PC-9 (cell line): ENCODE results near the gene KAT6B. TPM values are rescaled to one million over a fixed set of nuclear protein-coding genes. Genes with fewer than 3 reads are reported as not detected.

Experiments
- BruUV-seq: library from RNA; stranded (reverse); fragments of 400-500 nt; replicated peaks from 2 replicates; lab custom pipeline; 2021; lab: Mats Ljungman, UMichigan
- CTCF ChIA-PET: fragments of 300-600 bp; sonication (Branson Sonifier 250); formaldehyde crosslinking; loops from one replicate; lab custom pipeline; 2022; ENCODE audit warnings: antibody characterized with exemption; lab: Charles Lee
- POLR2A ChIA-PET: fragments of 300-600 bp; sonication (Branson Sonifier 250); formaldehyde crosslinking; loops from one replicate; lab custom pipeline; 2022; ENCODE audit warnings: antibody characterized with exemption; ENCODE audit not compliant: unreplicated experiment; lab: Charles Lee
- DNase-seq, 2 experiments: peaks; one replicate each; pipeline versions ENCODE4 v3.0.0 to v3.0.0-alpha.2; 2015 to 2022; ENCODE audit warnings: mixed read lengths in 1 of 2
- H2AFZ ChIP-seq: fragments of 200-600 bp; sonication (generic); 2 replicates; pipeline ENCODE4 v1.8.1; 2017; ENCODE audit warnings: antibody characterized with exemption
- H3F3A ChIP-seq: fragments of 200-600 bp; sonication (generic); 2 replicates; pipeline ENCODE4 v1.8.1; 2017; ENCODE audit warnings: antibody characterized with exemption, mild to moderate bottlenecking, low read depth; ENCODE audit not compliant: insufficient read depth
- H3K27ac ChIP-seq: fragments of 200-600 bp; sonication (generic); 2 replicates; pipeline ENCODE4 v1.6.1; 2016; ENCODE audit warnings: mixed run types
- H3K27me3 ChIP-seq: fragments of 200-600 bp; sonication (generic); 2 replicates; pipeline ENCODE4 v1.6.1; 2016; ENCODE audit warnings: low read depth, mixed run types; ENCODE audit not compliant: insufficient read depth
- H3K36me3 ChIP-seq: fragments of 200-600 bp; sonication (generic); 2 replicates; pipeline ENCODE4 v1.6.1; 2016; ENCODE audit warnings: low read depth, mixed run types
- H3K4me1 ChIP-seq: fragments of 200-600 bp; sonication (generic); replicated peaks from 2 replicates; pipeline ENCODE4 v1.6.1; 2016; ENCODE audit warnings: mixed run types; ENCODE audit not compliant: insufficient read depth
- H3K4me2 ChIP-seq: fragments of 200-600 bp; sonication (generic); 2 replicates; pipeline ENCODE4 v1.6.1; 2017; ENCODE audit warnings: mixed run types
- H3K4me3 ChIP-seq: fragments of 200-600 bp; sonication (generic); 2 replicates; pipeline ENCODE4 v1.6.1; 2016; ENCODE audit warnings: mixed run types
- H3K79me2 ChIP-seq: fragments of 200-600 bp; sonication (generic); 2 replicates; pipeline ENCODE4 v1.6.1; 2017; ENCODE audit warnings: low read depth, mixed run types
- H3K9me2 ChIP-seq: fragments of 200-600 bp; sonication (generic); 2 replicates; pipeline ENCODE4 v1.8.1; 2017; ENCODE audit warnings: mild to moderate bottlenecking; ENCODE audit not compliant: insufficient read depth
- H3K9me3 ChIP-seq: fragments of 200-600 bp; sonication (generic); 2 replicates; pipeline ENCODE4 v1.8.1; 2016; ENCODE audit warnings: low read depth; ENCODE audit not compliant: insufficient read depth
- H4K20me1 ChIP-seq: fragments of 200-600 bp; sonication (generic); 2 replicates; pipeline ENCODE4 v1.8.1; 2017; ENCODE audit not compliant: insufficient read depth
- CTCF ChIP-seq: fragments of 200-600 bp; sonication (generic); conservative IDR thresholded peaks from 2 replicates; pipeline ENCODE4 v1.6.1; 2017; ENCODE audit warnings: mixed run types, antibody characterized with exemption, mild to moderate bottlenecking, moderate library complexity
- EZH2 ChIP-seq: fragments of 200-600 bp; sonication (generic); IDR thresholded peaks from 2 replicates; pipeline ENCODE4 v1.8.0; 2017; ENCODE audit warnings: antibody characterized with exemption, low read depth
- intact Hi-C: fragments of 100-400 bp; cut with micrococcal nuclease; formaldehyde crosslinking; loops from one replicate; pipeline ENCODE4 v1.10.0; 2022; ENCODE audit not compliant: unreplicated experiment
- total RNA-seq: library from RNA; stranded (reverse); gene quantifications from 2 replicates; pipeline ENCODE4 v1.2.3, GENCODE V29; 2021

Gene KAT6B
- total RNA-seq, 1 experiment from 2014 or later = 30.9 TPM

GRCh38 chr10:75028049-75028448 lies 201.6 kb downstream of the KAT6B start:
- Histone ChIP-seq H3K4me1 (no peaks in the 10 kb centered on the region), H3K27ac (no peak overlapping the region), H3F3A (0 out of 2 replicates have a peak, but pooled peaks cover 5% of the 10 kb centered on the region), H3K36me3 (peaks cover 4% of the 10 kb centered on the region; the same call in 1 of the 2 replicates), H3K4me2 (no peak overlapping the region), H2AFZ (no peak overlapping the region), H3K4me3 (no peak overlapping the region), H3K9me3 (no peaks in the 10 kb centered on the region), H4K20me1 (no peaks in the 10 kb centered on the region), H3K9me2 (no peaks in the 10 kb centered on the region), H3K27me3 (no peaks in the 10 kb centered on the region), H3K79me2 (no peaks in the 10 kb centered on the region)
- BruUV-seq = no TSS peak
- TF ChIP-seq CTCF (no peak), EZH2 (no peak)
- intact Hi-C loops = no loop called here
- ChIA-PET POLR2A (interaction anchor here (0.6 kb wide), 1 partner anchor 382 kb away, joined by 3 read pairs; no protein-coding TSS in a partner anchor), CTCF (no interaction called here)
- DNase-seq = no peak

- ChIA-PET CTCF (no interaction called here), POLR2A (no interaction called here)
- Histone ChIP-seq H3K4me3 (no peak overlapping the region), H3K9me3 (no peaks in the 10 kb centered on the region), H4K20me1 (no peaks in the 10 kb centered on the region), H3K27ac (no peak overlapping the region), H2AFZ (no peak overlapping the region), H3K79me2 (no peaks in the 10 kb centered on the region), H3K36me3 (peaks cover 4% of the 10 kb centered on the region; the same call in 1 of the 2 replicates), H3K4me1 (no peaks in the 10 kb centered on the region), H3K27me3 (no peaks in the 10 kb centered on the region), H3F3A (0 out of 2 replicates have a peak, but pooled peaks cover 5% of the 10 kb centered on the region), H3K4me2 (no peak overlapping the region), H3K9me2 (no peaks in the 10 kb centered on the region)
- DNase-seq = no peak
- BruUV-seq = TSS peak; percentile 75
- intact Hi-C loops = no loop called here
- TF ChIP-seq EZH2 (no peak), CTCF (no peak)
Measured at GRCh38 chr10:75028748-75029147, 202.3 kb downstream of the KAT6B start.

GRCh38 chr10:75029420-75029819 lies 203.0 kb downstream of the KAT6B start:
- H3K9me3 ChIP-seq = no peaks in the 10 kb centered on the region
- H3K36me3 ChIP-seq = peaks cover 4% of the 10 kb centered on the region; the same call in 1 of the 2 replicates
- no peaks in the 10 kb centered on the region for H3K9me2 ChIP-seq
- H2AFZ ChIP-seq = no peak overlapping the region
- TF ChIP-seq EZH2 = no peak
- no peak for TF ChIP-seq CTCF
- DNase-seq = no peak
- intact Hi-C loops = no loop called here
- H3K79me2 ChIP-seq = no peaks in the 10 kb centered on the region
- no peak overlapping the region for H3K4me3 ChIP-seq
- no TSS peak for BruUV-seq
- H3F3A ChIP-seq = 0 out of 2 replicates have a peak, but pooled peaks cover under 1% of the 10 kb centered on the region
- CTCF ChIA-PET = no interaction called here
- POLR2A ChIA-PET = no interaction called here
- no peaks in the 10 kb centered on the region for H3K27me3 ChIP-seq
- H3K4me2 ChIP-seq = no peak overlapping the region
- no peak overlapping the region for H3K27ac ChIP-seq
- H3K4me1 ChIP-seq = no peaks in the 10 kb centered on the region
- H4K20me1 ChIP-seq = no peaks in the 10 kb centered on the region
